ENCODE results near the gene UBL7.

The UBL7 gene

DNA sequence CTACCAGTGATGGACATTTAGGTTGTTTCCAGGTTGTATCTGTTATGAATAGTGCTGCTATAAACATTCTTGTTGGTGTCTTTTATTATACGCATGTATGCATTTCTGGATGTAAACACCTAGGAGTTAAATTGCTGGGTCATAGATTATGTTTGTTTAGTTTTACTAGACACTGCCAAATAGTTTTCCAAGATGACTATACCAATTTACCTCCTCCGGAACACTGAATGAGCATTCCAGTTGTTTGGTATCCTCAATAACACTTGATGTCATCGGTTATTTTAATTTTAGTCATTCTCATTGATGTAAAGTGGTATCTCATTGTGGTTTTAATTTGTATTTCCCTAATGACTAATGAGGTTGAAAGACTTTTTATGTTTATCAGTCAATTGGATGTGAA is 43.5 kb upstream of the UBL7 start:
- TF ChIP-seq FOXP2 (optimal IDR thresholded peaks at IDR 0.05; ENCODE audit: borderline replicate concordance, extremely low read depth, extremely low read length, insufficient read depth): no peak
- TF ChIP-seq POLR2AphosphoS5 (IDR thresholded peaks at IDR 0.05; ENCODE audit: low read depth, low read length): no peak
- no peak for TF ChIP-seq SIN3A (IDR thresholded peaks at IDR 0.05; ENCODE audit: borderline replicate concordance, insufficient read depth, low read length)
- TF ChIP-seq, protein P1, sequence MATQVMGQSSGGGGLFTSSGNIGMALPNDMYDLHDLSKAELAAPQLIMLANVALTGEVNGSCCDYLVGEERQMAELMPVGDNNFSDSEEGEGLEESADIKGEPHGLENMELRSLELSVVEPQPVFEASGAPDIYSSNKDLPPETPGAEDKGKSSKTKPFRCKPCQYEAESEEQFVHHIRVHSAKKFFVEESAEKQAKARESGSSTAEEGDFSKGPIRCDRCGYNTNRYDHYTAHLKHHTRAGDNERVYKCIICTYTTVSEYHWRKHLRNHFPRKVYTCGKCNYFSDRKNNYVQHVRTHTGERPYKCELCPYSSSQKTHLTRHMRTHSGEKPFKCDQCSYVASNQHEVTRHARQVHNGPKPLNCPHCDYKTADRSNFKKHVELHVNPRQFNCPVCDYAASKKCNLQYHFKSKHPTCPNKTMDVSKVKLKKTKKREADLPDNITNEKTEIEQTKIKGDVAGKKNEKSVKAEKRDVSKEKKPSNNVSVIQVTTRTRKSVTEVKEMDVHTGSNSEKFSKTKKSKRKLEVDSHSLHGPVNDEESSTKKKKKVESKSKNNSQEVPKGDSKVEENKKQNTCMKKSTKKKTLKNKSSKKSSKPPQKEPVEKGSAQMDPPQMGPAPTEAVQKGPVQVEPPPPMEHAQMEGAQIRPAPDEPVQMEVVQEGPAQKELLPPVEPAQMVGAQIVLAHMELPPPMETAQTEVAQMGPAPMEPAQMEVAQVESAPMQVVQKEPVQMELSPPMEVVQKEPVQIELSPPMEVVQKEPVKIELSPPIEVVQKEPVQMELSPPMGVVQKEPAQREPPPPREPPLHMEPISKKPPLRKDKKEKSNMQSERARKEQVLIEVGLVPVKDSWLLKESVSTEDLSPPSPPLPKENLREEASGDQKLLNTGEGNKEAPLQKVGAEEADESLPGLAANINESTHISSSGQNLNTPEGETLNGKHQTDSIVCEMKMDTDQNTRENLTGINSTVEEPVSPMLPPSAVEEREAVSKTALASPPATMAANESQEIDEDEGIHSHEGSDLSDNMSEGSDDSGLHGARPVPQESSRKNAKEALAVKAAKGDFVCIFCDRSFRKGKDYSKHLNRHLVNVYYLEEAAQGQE (IDR thresholded peaks at IDR 0.05; ENCODE audit: insufficient read depth in 1 of 2, low read depth in 2 of 2, low read length in 2 of 2): no peak
- TF ChIP-seq TAF1 (IDR thresholded peaks at IDR 0.05; ENCODE audit: borderline replicate concordance, insufficient read depth, low read length): no peak

DNA sequence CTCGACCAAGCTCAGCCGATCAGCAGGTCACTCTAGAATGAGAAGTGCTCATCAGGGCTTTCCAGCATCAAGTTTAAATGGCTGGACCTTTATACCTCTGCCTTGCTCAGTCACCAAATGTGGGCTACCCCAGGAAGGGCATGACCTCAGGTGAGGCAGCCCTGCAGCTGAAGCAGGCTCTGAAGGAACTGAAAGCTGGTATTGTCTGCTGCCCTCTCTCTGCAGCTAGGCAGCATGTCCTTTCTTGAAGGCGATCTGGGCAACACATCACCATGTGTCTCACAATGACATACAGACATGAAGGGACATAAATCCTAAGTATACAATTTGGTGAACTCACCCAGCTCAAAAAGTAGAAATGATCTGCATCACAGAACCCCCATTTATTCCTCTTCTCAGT is 41.3 kb upstream of the UBL7 start:
- TF ChIP-seq FOXP2 (optimal IDR thresholded peaks at IDR 0.05; ENCODE audit: borderline replicate concordance, extremely low read depth, extremely low read length, insufficient read depth) (no peak), POLR2AphosphoS5 (IDR thresholded peaks at IDR 0.05; ENCODE audit: low read depth, low read length) (no peak), TAF1 (IDR thresholded peaks at IDR 0.05; ENCODE audit: borderline replicate concordance, insufficient read depth, low read length) (no peak)
- TF ChIP-seq, protein P1 (IDR thresholded peaks at IDR 0.05; ENCODE audit: insufficient read depth in 1 of 2, low read depth in 2 of 2, low read length in 2 of 2): no peak

DNA sequence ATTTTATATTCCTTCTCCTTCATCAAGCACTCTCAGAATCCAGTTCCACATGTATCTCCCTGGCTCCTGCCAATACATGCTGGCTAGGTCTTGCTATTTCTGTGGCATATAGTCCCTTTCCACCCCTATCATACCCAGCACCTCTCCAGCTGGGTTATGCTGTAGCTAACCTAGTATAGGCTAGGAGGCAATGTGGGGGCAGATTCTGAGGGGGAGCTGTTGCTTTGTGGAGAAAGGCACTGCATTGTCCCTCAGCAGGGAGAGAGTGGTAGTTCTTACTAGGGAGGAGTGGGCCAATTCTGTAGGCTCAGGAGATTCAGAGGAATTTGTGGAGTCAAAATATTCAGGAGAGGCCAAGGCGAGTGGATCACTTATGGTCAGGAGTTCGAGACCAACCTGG is 39.4 kb upstream of the UBL7 start:
- TF ChIP-seq SIN3A (IDR thresholded peaks at IDR 0.05; ENCODE audit: borderline replicate concordance, insufficient read depth, low read length): no peak
- TF ChIP-seq, protein P1 (IDR thresholded peaks at IDR 0.05; ENCODE audit: insufficient read depth in 1 of 2, low read depth in 2 of 2, low read length in 2 of 2): no peak
- no peak for TF ChIP-seq FOXP2 (optimal IDR thresholded peaks at IDR 0.05; ENCODE audit: borderline replicate concordance, extremely low read depth, extremely low read length, insufficient read depth)
- no peak for TF ChIP-seq TAF1 (IDR thresholded peaks at IDR 0.05; ENCODE audit: borderline replicate concordance, insufficient read depth, low read length)
- TF ChIP-seq POLR2AphosphoS5 (IDR thresholded peaks at IDR 0.05; ENCODE audit: low read depth, low read length): no peak

DNA sequence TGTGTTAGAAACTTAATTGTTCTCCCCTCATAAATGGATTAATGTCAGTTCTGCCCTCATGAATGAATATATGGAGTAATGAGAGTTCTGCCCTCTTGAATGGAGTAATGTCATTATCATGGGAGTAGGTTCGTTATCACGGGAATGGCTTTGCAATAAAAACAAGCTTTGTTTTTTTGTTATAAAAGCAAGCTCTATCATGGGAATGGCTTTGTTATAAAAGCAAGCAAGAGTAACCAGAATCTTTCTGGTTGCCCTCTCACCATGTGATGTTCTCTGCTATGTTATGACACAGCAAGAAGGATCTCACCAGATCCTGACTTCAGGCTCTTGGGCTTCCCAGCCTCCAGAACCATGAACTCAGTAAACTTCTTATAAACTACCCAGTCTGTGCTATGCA is 38.4 kb upstream of the UBL7 start:
- no peak for TF ChIP-seq POLR2AphosphoS5 (IDR thresholded peaks at IDR 0.05; ENCODE audit: low read depth, low read length)
- no peak for TF ChIP-seq TAF1 (IDR thresholded peaks at IDR 0.05; ENCODE audit: borderline replicate concordance, insufficient read depth, low read length)
- no peak for TF ChIP-seq SIN3A (IDR thresholded peaks at IDR 0.05; ENCODE audit: borderline replicate concordance, insufficient read depth, low read length)
- TF ChIP-seq, protein P1 (IDR thresholded peaks at IDR 0.05; ENCODE audit: insufficient read depth in 1 of 2, low read depth in 2 of 2, low read length in 2 of 2): no peak
- TF ChIP-seq FOXP2 (optimal IDR thresholded peaks at IDR 0.05; ENCODE audit: borderline replicate concordance, extremely low read depth, extremely low read length, insufficient read depth): no peak

DNA sequence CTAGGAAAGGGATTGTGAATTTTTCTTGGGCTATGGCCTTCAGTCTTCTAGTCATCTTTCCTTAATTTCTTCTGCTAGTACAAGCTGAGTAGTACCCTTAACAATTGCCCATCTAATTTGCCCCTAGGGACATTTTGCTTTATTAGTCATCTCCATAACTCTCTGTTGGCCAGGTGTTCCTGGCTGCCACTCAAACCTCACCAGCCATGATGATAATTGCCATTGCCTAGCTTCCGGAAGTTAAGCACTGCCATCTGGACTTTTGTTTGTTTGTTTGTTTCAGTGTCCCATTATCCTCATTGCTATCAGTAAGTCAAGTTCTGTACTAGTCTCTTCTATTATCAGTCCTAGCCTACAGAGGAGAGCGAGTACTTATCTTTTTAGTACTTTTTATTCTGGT is 36.6 kb upstream of the UBL7 start:
- TF ChIP-seq TAF1 (IDR thresholded peaks at IDR 0.05; ENCODE audit: borderline replicate concordance, insufficient read depth, low read length): no peak
- no peak for TF ChIP-seq FOXP2 (optimal IDR thresholded peaks at IDR 0.05; ENCODE audit: borderline replicate concordance, extremely low read depth, extremely low read length, insufficient read depth)
- no peak for TF ChIP-seq POLR2AphosphoS5 (IDR thresholded peaks at IDR 0.05; ENCODE audit: low read depth, low read length)
- TF ChIP-seq, protein P1 (IDR thresholded peaks at IDR 0.05; ENCODE audit: insufficient read depth in 1 of 2, low read depth in 2 of 2, low read length in 2 of 2): no peak
- no peak for TF ChIP-seq SIN3A (IDR thresholded peaks at IDR 0.05; ENCODE audit: borderline replicate concordance, insufficient read depth, low read length)
